CD4-positive, alpha-beta T cell (primary cell): Measurements from ENCODE around the gene SAMD10. TPM values are rescaled to one million over a fixed set of nuclear protein-coding genes. Genes with fewer than 3 reads are reported as not detected.

Experiments
- ATAC-seq: fragments of 200-7000 bp; cut with Tn5 transposase; one replicate; pipeline ENCODE4 v1.10.0; 2022; ENCODE audit warnings: mild to moderate bottlenecking; ENCODE audit not compliant: poor library complexity
- CTCF ChIA-PET: fragments of 350-600 bp; sonication (Branson Sonifier 250); formaldehyde crosslinking; loops from one replicate; lab custom pipeline; 2021; ENCODE audit warnings: antibody characterized with exemption, inconsistent platforms; lab: Charles Lee
- POLR2A ChIA-PET: fragments of 350-600 bp; sonication (Branson Sonifier 250); formaldehyde crosslinking; loops from one replicate; lab custom pipeline; 2021; ENCODE audit warnings: antibody characterized with exemption, inconsistent platforms; lab: Charles Lee
- DNase-seq, 14 experiments: peaks; one replicate each; pipeline ENCODE4 v3.0.0-alpha.2; 2013 to 2020; ENCODE audit warnings: mixed read lengths in 2 of 14
- H3K27ac ChIP-seq, 2 donors: one replicate each; pipeline versions ENCODE4 v1.5.1 to v1.7.0; 2013; ENCODE audit warnings: low read length in 2 of 2, low read depth in 1 of 2, mild to moderate bottlenecking in 1 of 2
- H3K27me3 ChIP-seq, 2 experiments: 1 replicate in 1 of 2; 2 replicates in 1 of 2; pipeline versions ENCODE4 v1.6.1 to v1.7.0; 2013; ENCODE audit warnings: low read length in 2 of 2, control low read depth in 1 of 2, mild to moderate bottlenecking in 1 of 2, moderate library complexity in 1 of 2; ENCODE audit not compliant: insufficient read depth in 2 of 2, control insufficient read depth in 1 of 2
- H3K36me3 ChIP-seq: one replicate; pipeline ENCODE4 v1.6.1; 2013; ENCODE audit warnings: low read length, control low read depth; ENCODE audit not compliant: insufficient read depth
- H3K4me1 ChIP-seq: one replicate; pipeline ENCODE4 v1.6.1; 2013; ENCODE audit warnings: low read length, control low read depth; ENCODE audit not compliant: insufficient read depth
- H3K4me3 ChIP-seq: one replicate; pipeline ENCODE4 v1.5.1; 2013; ENCODE audit warnings: mild to moderate bottlenecking, low read length, moderate library complexity
- H3K9me3 ChIP-seq, 2 experiments: 1 replicate in 1 of 2; 2 replicates in 1 of 2; pipeline versions ENCODE4 v1.6.1 to v1.7.0; 2013; ENCODE audit warnings: low read length in 2 of 2, mild to moderate bottlenecking in 2 of 2, control low read depth in 1 of 2, moderate library complexity in 1 of 2; ENCODE audit not compliant: control insufficient read depth in 1 of 2, insufficient read depth in 1 of 2
- H3K27ac Mint-ChIP-seq: one replicate; pipeline ENCODE4 v1.8.0; 2020; ENCODE audit warnings: mixed read lengths
- H3K27me3 Mint-ChIP-seq: one replicate; pipeline ENCODE4 v1.8.0; 2021; ENCODE audit warnings: mixed read lengths
- H3K36me3 Mint-ChIP-seq: one replicate; pipeline ENCODE4 v1.8.0; 2021; ENCODE audit warnings: low read depth, mixed read lengths
- H3K4me1 Mint-ChIP-seq: one replicate; pipeline ENCODE4 v1.8.0; 2021; ENCODE audit warnings: low read depth, mixed read lengths
- H3K4me3 Mint-ChIP-seq: one replicate; pipeline ENCODE4 v1.8.0; 2020; ENCODE audit warnings: mild to moderate bottlenecking, mixed read lengths
- H3K9me3 Mint-ChIP-seq: one replicate; pipeline ENCODE4 v1.8.0; 2020; ENCODE audit warnings: mixed read lengths
- CTCF ChIP-seq: fragments of 200-600 bp; IDR thresholded peaks from one replicate; pipeline ENCODE4 v1.8.0; 2022; ENCODE audit warnings: antibody characterized with exemption, mild to moderate bottlenecking
- intact Hi-C, 2 experiments: fragments of 100-400 bp; cut with DNase I in 1 of 2; cut with micrococcal nuclease in 1 of 2; formaldehyde crosslinking; loops; one replicate each; pipeline versions ENCODE4 v1.15.1 to v1.9.0; 2023 to 2025; cut with DNase I, micrococcal nuclease
- total RNA-seq, 174 experiments: library from RNA in 2 of 174; stranded (reverse) in 2 of 174; gene quantifications; one replicate each; pipeline ENCODE4 v1.2.3 and lab custom pipeline; 2021 to 2026

SAMD10 gene
- total RNA-seq, 2 experiments from 2014 or later, result 12.0 to 12.1 TPM

GRCh38 chr20:63979229-63979556 lies 249 bp downstream of the SAMD10 start:
- ChIA-PET POLR2A (interaction anchor here (1.0 to 2.3 kb wide), 7 partner anchors 17 to 459 kb away, joined by 3 to 36 read pairs (median 7); partner anchors contain the start of genes PPDPF, TPD52L2 and UCKL1), CTCF (interaction anchor here (0.7 to 3.8 kb wide), 4 partner anchors 20 to 141 kb away, joined by 3 to 40 read pairs (median 9); partner anchors contain the start of gene UCKL1)
- H3K27me3 Mint-ChIP-seq, result no peaks in the 10 kb centered on the region
- H3K4me3 Mint-ChIP-seq, result peak overlapping the region; percentile 88
- Histone ChIP-seq H3K4me1 (peaks cover 63% of the 10 kb centered on the region), H3K36me3 (peaks cover 29% of the 10 kb centered on the region), H3K27ac (peak overlapping the region; percentile 56 to 73), H3K27me3 (no peaks in the 10 kb centered on the region), H3K9me3 (no peaks in the 10 kb centered on the region), H3K4me3 (peak overlapping the region; percentile 78)
- DNase-seq (no peak), ATAC-seq (no peak)
- peaks cover 68% of the 10 kb centered on the region for H3K4me1 Mint-ChIP-seq
- intact Hi-C loops, result loop anchor here (5.0 to 10.0 kb wide), 5 partner anchors 194 to 542 kb away; partner anchors contain the start of genes ARFRP1 (in 2 of the 2), ZGPAT (in 2 of the 2) and PTK6 (in 1 of the 2)
- TF ChIP-seq CTCF, result no peak
- no peak overlapping the region for H3K27ac Mint-ChIP-seq
- no peaks in the 10 kb centered on the region for H3K9me3 Mint-ChIP-seq
- peaks cover 58% of the 10 kb centered on the region for H3K36me3 Mint-ChIP-seq

GRCh38 chr20:63978319-63979228 lies 868 bp downstream of the SAMD10 start:
- H3K9me3 Mint-ChIP-seq, result no peaks in the 10 kb centered on the region
- ChIA-PET CTCF (interaction anchor here (0.7 to 3.8 kb wide), 4 partner anchors 20 to 60 kb away, joined by 3 to 40 read pairs (median 5); partner anchors contain the start of gene UCKL1), POLR2A (interaction anchor here (1.0 to 2.3 kb wide), 7 partner anchors 16 to 458 kb away, joined by 3 to 36 read pairs (median 7); partner anchors contain the start of genes PPDPF, TPD52L2 and UCKL1)
- no peaks in the 10 kb centered on the region for H3K27me3 ChIP-seq
- peak overlapping the region; percentile 89 for H3K27ac Mint-ChIP-seq
- no peaks in the 10 kb centered on the region for H3K9me3 ChIP-seq
- peaks cover 74% of the 10 kb centered on the region for H3K4me1 Mint-ChIP-seq
- no peaks in the 10 kb centered on the region for H3K27me3 Mint-ChIP-seq
- peaks cover 58% of the 10 kb centered on the region for H3K36me3 Mint-ChIP-seq
- H3K4me1 ChIP-seq, result peaks cover 70% of the 10 kb centered on the region
- intact Hi-C loops, result loop anchor here (5.0 to 10.0 kb wide), 5 partner anchors 194 to 541 kb away; partner anchors contain the start of genes ARFRP1 (in 2 of the 2), ZGPAT (in 2 of the 2) and PTK6 (in 1 of the 2)
- no peak for TF ChIP-seq CTCF
- peak overlapping the region; percentile 56 to 73 for H3K27ac ChIP-seq
- peak overlapping the region; percentile 78 for H3K4me3 ChIP-seq
- ATAC-seq (no peak), DNase-seq (peak in 9 of 14 experiments; percentile 33 to 77 (median 61))
- peak overlapping the region; percentile 88 for H3K4me3 Mint-ChIP-seq
- peaks cover 23% of the 10 kb centered on the region for H3K36me3 ChIP-seq

GRCh38 chr20:63977739-63978276 lies 1.6 kb downstream of the SAMD10 start:
- Mint-ChIP-seq H3K27me3 (no peaks in the 10 kb centered on the region), H3K36me3 (peaks cover 53% of the 10 kb centered on the region), H3K27ac (peak overlapping the region; percentile 89), H3K4me1 (peaks cover 76% of the 10 kb centered on the region), H3K4me3 (peak overlapping the region; percentile 88), H3K9me3 (no peaks in the 10 kb centered on the region)
- no peak for TF ChIP-seq CTCF
- H3K27me3 ChIP-seq, result no peaks in the 10 kb centered on the region
- intact Hi-C loops, result loop anchor here (5.0 to 10.0 kb wide), 5 partner anchors 193 to 541 kb away; partner anchors contain the start of genes ARFRP1 (in 2 of the 2), ZGPAT (in 2 of the 2) and PTK6 (in 1 of the 2)
- H3K36me3 ChIP-seq, result peaks cover 16% of the 10 kb centered on the region
- ChIA-PET POLR2A (interaction anchor here (0.5 to 1.5 kb wide), 4 partner anchors 22 to 114 kb away, joined by 3 to 5 read pairs (median 3); partner anchors contain the start of gene UCKL1), CTCF (interaction anchor here (1.0 to 1.7 kb wide), 2 partner anchors 61 to 271 kb away, joined by 3 to 6 read pairs; no protein-coding TSS in a partner anchor)
- peak overlapping the region; percentile 56 to 73 for H3K27ac ChIP-seq
- peak overlapping the region; percentile 78 for H3K4me3 ChIP-seq
- DNase-seq (peak in 11 of 14 experiments; percentile 29 to 71 (median 51)), ATAC-seq (peak; percentile 10)
- no peaks in the 10 kb centered on the region for H3K9me3 ChIP-seq
- H3K4me1 ChIP-seq, result peaks cover 66% of the 10 kb centered on the region
